SK-N-SH (cell line): ENCODE measurements around the gene CCDC141. TPM values are rescaled to one million over a fixed set of nuclear protein-coding genes. Genes with fewer than 3 reads are reported as not detected.
A peak's percentile ranks its signal among the peaks of the same experiment; 100 is the strongest.

ENCODE experiments used
- CTCF ChIA-PET: fragments of 300-600, 350-600 bp; formaldehyde crosslinking; extraction: SDS; loops from one replicate; lab custom pipeline; 2021; lab: Yijun Ruan, JAX
- POLR2A ChIA-PET: fragments of 350-600 bp; sonication (Branson Sonifier 250); formaldehyde crosslinking; extraction: SDS; loops from one replicate; lab custom pipeline; 2020; ENCODE audit warnings: antibody characterized with exemption, inconsistent platforms; lab: Yijun Ruan, JAX
- DNase-seq: peaks from one replicate; pipeline ENCODE4 v3.0.0; 2012
- H2AFZ ChIP-seq: fragments of 200-600 bp; sonication (generic); 2 replicates; pipeline ENCODE4 v1.8.1; 2016; ENCODE audit warnings: antibody characterized with exemption, mild to moderate bottlenecking, low read depth
- H3F3A ChIP-seq: fragments of 200-600 bp; sonication (generic); replicated peaks from 2 replicates; pipeline ENCODE3; 2016; ENCODE audit warnings: antibody characterized with exemption, mild to moderate bottlenecking; ENCODE audit not compliant: insufficient read depth
- H3K27ac ChIP-seq, 2 experiments: fragments of 200-500 bp in 1 of 2; fragments of 200-600 bp in 1 of 2; sonication (Bioruptor generic) in 1 of 2; sonication (generic), shearing (Covaris generic) in 1 of 2; 2 replicates each; pipeline versions ENCODE4 v1.5.1 to v1.6.1; 2014 to 2016; ENCODE audit warnings: low read depth in 2 of 2, inconsistent platforms in 1 of 2, low read length in 1 of 2, mild to moderate bottlenecking in 1 of 2, mixed read lengths in 1 of 2
- H3K27me3 ChIP-seq: fragments of 200-600 bp; sonication (generic), shearing (Covaris generic); 2 replicates; pipeline ENCODE4 v1.6.1; 2016; ENCODE audit warnings: mixed run types; ENCODE audit not compliant: insufficient read depth
- H3K36me3 ChIP-seq, 2 experiments: fragments of 200-500 bp in 1 of 2; fragments of 200-600 bp in 1 of 2; sonication (Bioruptor generic) in 1 of 2; sonication (generic) in 1 of 2; replicated peaks in 1 of 2; 2 replicates each; pipeline versions ENCODE3 to v1.5.1; 2014 to 2016; ENCODE audit warnings: low read length in 1 of 2, mild to moderate bottlenecking in 1 of 2; ENCODE audit not compliant: insufficient read depth in 2 of 2, control insufficient read depth in 1 of 2
- H3K4me1 ChIP-seq, 2 experiments: fragments of 200-500 bp in 1 of 2; fragments of 200-600 bp in 1 of 2; sonication (Bioruptor generic) in 1 of 2; sonication (generic), shearing (Covaris generic) in 1 of 2; 2 replicates each; pipeline versions ENCODE4 v1.5.1 to v1.6.1; 2014 to 2016; ENCODE audit warnings: low read depth in 1 of 2, low read length in 1 of 2, mixed run types in 1 of 2; ENCODE audit not compliant: insufficient read depth in 2 of 2, control insufficient read depth in 1 of 2
- H3K4me2 ChIP-seq: fragments of 200-600 bp; sonication (generic), shearing (Covaris generic); 2 replicates; pipeline ENCODE4 v1.6.1; 2017; ENCODE audit warnings: mixed run types
- H3K4me3 ChIP-seq, 2 experiments: fragments of 200-500 bp in 1 of 2; fragments of 200-600 bp in 1 of 2; sonication (Bioruptor generic) in 1 of 2; sonication (generic), shearing (Covaris generic) in 1 of 2; 2 replicates each; pipeline versions ENCODE4 v1.5.1 to v1.8.1; 2014 to 2016; ENCODE audit warnings: low read depth in 2 of 2, inconsistent platforms in 1 of 2, low read length in 1 of 2, mild to moderate bottlenecking in 1 of 2, mixed read lengths in 1 of 2, moderate library complexity in 1 of 2
- H3K79me2 ChIP-seq: fragments of 200-600 bp; sonication (generic); 2 replicates; pipeline ENCODE4 v1.8.1; 2017; ENCODE audit warnings: mild to moderate bottlenecking; ENCODE audit not compliant: insufficient read depth
- H3K9ac ChIP-seq: fragments of 200-600 bp; sonication (generic); 2 replicates; pipeline ENCODE4 v1.6.1; 2017; ENCODE audit warnings: mixed run types
- H3K9me2 ChIP-seq: fragments of 200-600 bp; sonication (generic); 2 replicates; pipeline ENCODE4 v1.6.1; 2017; ENCODE audit warnings: mixed run types
- H3K9me3 ChIP-seq: fragments of 200-600 bp; sonication (generic); 2 replicates; pipeline ENCODE4 v1.6.1; 2017; ENCODE audit warnings: mixed run types, mild to moderate bottlenecking, moderate library complexity
- H4K20me1 ChIP-seq: fragments of 200-600 bp; sonication (generic); 2 replicates; pipeline ENCODE4 v1.6.1; 2017; ENCODE audit warnings: mild to moderate bottlenecking, mixed run types; ENCODE audit not compliant: insufficient read depth
- CHD2 ChIP-seq: fragments of 150-350 bp; IDR thresholded peaks from 2 replicates; pipeline ENCODE4 v1.6.1; 2018; ENCODE audit warnings: low read length; ENCODE audit not compliant: partially characterized antibody
- CTCF ChIP-seq: fragments of 200-600 bp; sonication (generic); IDR thresholded peaks from 2 replicates; pipeline ENCODE4 v1.6.1; 2017; ENCODE audit warnings: antibody characterized with exemption, mild to moderate bottlenecking, moderate library complexity
- FOXM1 ChIP-seq: IDR thresholded peaks from 2 replicates; pipeline ENCODE4 v1.4.0; 2012; ENCODE audit warnings: low read depth, mild to moderate bottlenecking
- GABPA ChIP-seq: IDR thresholded peaks from 2 replicates; pipeline ENCODE4 v1.4.0; 2012; ENCODE audit warnings: low read depth, mild to moderate bottlenecking
- JUND ChIP-seq: IDR thresholded peaks from 2 replicates; pipeline ENCODE4 v1.4.0; 2012
- MAX ChIP-seq: IDR thresholded peaks from 2 replicates; pipeline ENCODE4 v1.4.0; 2012; ENCODE audit warnings: low read depth
- MEF2A ChIP-seq: IDR thresholded peaks from 2 replicates; pipeline ENCODE4 v1.4.0; 2012; ENCODE audit warnings: low read depth, borderline replicate concordance
- NRF1 ChIP-seq: IDR thresholded peaks from 2 replicates; pipeline ENCODE4 v1.6.1; 2012; ENCODE audit warnings: low read depth, mild to moderate bottlenecking, low read length
- PBX3 ChIP-seq: IDR thresholded peaks from 2 replicates; pipeline ENCODE4; 2012
- POLR2AphosphoS5 ChIP-seq: IDR thresholded peaks from 2 replicates; pipeline ENCODE4 v1.6.1; 2012; ENCODE audit warnings: low read depth, low read length
- RCOR1 ChIP-seq: fragments of 150-350 bp; IDR thresholded peaks from 2 replicates; pipeline ENCODE4 v1.6.1; 2017; ENCODE audit warnings: antibody characterized with exemption, low read length
- REST ChIP-seq: IDR thresholded peaks from 2 replicates; pipeline ENCODE4 v1.6.1; 2012; ENCODE audit warnings: mild to moderate bottlenecking, low read depth, low read length, moderate library complexity
- USF2 ChIP-seq: fragments of 150-350 bp; IDR thresholded peaks from 2 replicates; pipeline ENCODE4 v1.6.1; 2017; ENCODE audit warnings: antibody characterized with exemption, low read length, low read depth, borderline replicate concordance
- ZBTB33 ChIP-seq: IDR thresholded peaks from 2 replicates; pipeline ENCODE4 v1.4.0; 2012; ENCODE audit warnings: low read depth, borderline replicate concordance
- WGBS: methylation state at CpG from one replicate; pipeline ENCODE4 v1.1.6; 2017; ENCODE audit warnings: low lambda C conversion rate; 5-methylcytosine and 5-hydroxymethylcytosine counted together
- polyA plus RNA-seq, 3 experiments: library from polyadenylated mRNA; depleted of rRNA; stranded (reverse); fragments of >200 nt; gene quantifications; 2 replicates each; pipeline ENCODE4 v1.2.3, GENCODE V29; 2012

CCDC141 gene
- polyA plus RNA-seq, 1 of the 3 experiments (the other 2 are of a cell fraction), result 0.02 TPM

GRCh38 chr2:178865999-178866398 lies 183.9 kb downstream of the CCDC141 start (continued):
- TF ChIP-seq ZBTB33 (no peak), JUND (no peak), MAX (no peak), CTCF (no peak), PBX3 (no peak)

- Histone ChIP-seq H3K9me3 (no peaks in the 10 kb centered on the region), H3K79me2 (no peaks in the 10 kb centered on the region), H3K4me1 (peaks cover 8 to 25% of the 10 kb centered on the region in 2 experiments), H3K9me2 (no peaks in the 10 kb centered on the region), H3K4me2 (peak overlapping the region; percentile 62), H3K36me3 (no peaks in the 10 kb centered on the region), H3K27me3 (no peaks in the 10 kb centered on the region), H4K20me1 (no peaks in the 10 kb centered on the region), H2AFZ (peak overlapping the region; percentile 54; the same call in 1 of the 2 replicates), H3K4me3 (no peak overlapping the region), H3K9ac (peak overlapping the region; percentile 15; the same call in 1 of the 2 replicates), H3F3A (peaks cover 16% of the 10 kb centered on the region), H3K27ac (peak overlapping the region in 1 of 2 experiments; percentile 80; a peak in 3 of 4 replicates)
- WGBS, result 60% methylated on average over 7 of the region's 7 CpGs
- ChIA-PET POLR2A (no interaction called here), CTCF (interaction anchor here (0.8 to 1.9 kb wide), 2 partner anchors 26 kb away, joined by 3 to 5 read pairs; no protein-coding TSS in a partner anchor)
- peak; percentile 4 for DNase-seq
- TF ChIP-seq MEF2A, result peak; percentile 99
- TF ChIP-seq REST, result 0 out of 2 replicates have a peak, but pooled peaks have one; percentile 6
- TF ChIP-seq CTCF, result no peak
- TF ChIP-seq POLR2AphosphoS5, result no peak; the same call in 1 of the 2 replicates
- no peak for TF ChIP-seq GABPA
- TF ChIP-seq NRF1, result no peak
- peak; percentile 64 for TF ChIP-seq JUND
- TF ChIP-seq RCOR1, result no peak
- no peak for TF ChIP-seq CHD2
- no peak for TF ChIP-seq FOXM1
- TF ChIP-seq PBX3, result peak; percentile 32; the same call in 1 of the 2 replicates
- no peak for TF ChIP-seq USF2
These were observed 184.6 kb downstream of the CCDC141 start for GRCh38 chr2:178865146-178865936.
